HepG2 (cell line): ENCODE results near the gene LDAH. TPM values are rescaled to one million over a fixed set of nuclear protein-coding genes. Genes with fewer than 3 reads are reported as not detected.

Source experiments
- KDM5B ChIP-seq: sonication (generic); formaldehyde crosslinking; IDR thresholded peaks from 2 replicates; pipeline ENCODE4 v1.4.0; 2020; ENCODE audit warnings: missing genetic modification reagents, mild to moderate bottlenecking, borderline replicate concordance
- MXI1 ChIP-seq: IDR thresholded peaks from 3 replicates; pipeline ENCODE4 v1.6.1; 2012; ENCODE audit warnings: low read depth, low read length, inconsistent platforms, borderline replicate concordance
- SRY ChIP-seq: sonication (generic); formaldehyde crosslinking; IDR thresholded peaks from 2 replicates; pipeline ENCODE4 v1.8.0; 2022; ENCODE audit warnings: mild to moderate bottlenecking, missing genetic modification reagents
- ZNF160 ChIP-seq: sonication (generic); formaldehyde crosslinking; IDR thresholded peaks from 2 replicates; pipeline ENCODE4 v1.8.0; 2022; ENCODE audit warnings: mild to moderate bottlenecking, inconsistent platforms, missing genetic modification reagents
- ZNF317 ChIP-seq: sonication (generic); formaldehyde crosslinking; IDR thresholded peaks from 2 replicates; pipeline ENCODE4 v1.5.0; 2020; ENCODE audit warnings: mild to moderate bottlenecking, missing genetic modification reagents
- polyA plus RNA-seq, 8 experiments: library from polyadenylated mRNA; depleted of rRNA in 3 of 8; stranded (reverse) in 7 of 8; unstranded in 1 of 8; fragments of >200 nt; fragmentation: Illumina TruSeq in 4 of 8; extraction: Trizol in 4 of 8; gene quantifications; 2 replicates each; pipeline versions ENCODE4 v1.2.1 to v1.2.3, GENCODE V29; 2011 to 2016; ENCODE audit warnings: low read depth in 4 of 8, missing spikeins in 1 of 8, mixed read lengths in 1 of 8; ENCODE audit not compliant: insufficient read depth in 1 of 8
- total RNA-seq, 5 experiments: library from RNA; depleted of rRNA; stranded (reverse); fragments of >200 nt; fragmentation: Illumina TruSeq; extraction: Trizol; gene quantifications; 2 replicates each; pipeline ENCODE4 v1.2.3, GENCODE V29; 2016; ENCODE audit warnings: low read depth in 1 of 5
- TF ChIP-seq, protein P1 (sequence below): sonication (generic); formaldehyde crosslinking; IDR thresholded peaks from 2 replicates; pipeline ENCODE4 v1.8.0; 2022; ENCODE audit warnings: missing genetic modification reagents, mild to moderate bottlenecking, inconsistent platforms, borderline replicate concordance
- TF ChIP-seq, protein P2 (sequence below): sonication (generic); formaldehyde crosslinking; IDR thresholded peaks from 2 replicates; pipeline ENCODE4 v1.8.1; 2022; ENCODE audit warnings: mild to moderate bottlenecking, missing genetic modification reagents
- TF ChIP-seq, protein P3 (sequence below): sonication (generic); formaldehyde crosslinking; IDR thresholded peaks from 2 replicates; pipeline ENCODE4 v1.8.1; 2023; ENCODE audit warnings: mild to moderate bottlenecking, missing genetic modification reagents
- TF ChIP-seq, protein P4 (sequence below): sonication (generic); formaldehyde crosslinking; IDR thresholded peaks from 2 replicates; pipeline ENCODE4 v1.5.0; 2020; ENCODE audit warnings: mild to moderate bottlenecking, missing genetic modification reagents, borderline replicate concordance
- TF ChIP-seq, protein P5 (sequence below): sonication (generic); formaldehyde crosslinking; IDR thresholded peaks from 2 replicates; pipeline ENCODE4 v1.5.0; 2020; ENCODE audit warnings: mild to moderate bottlenecking, missing genetic modification reagents
- TF ChIP-seq, protein P6 (sequence below): sonication (generic); formaldehyde crosslinking; IDR thresholded peaks from 2 replicates; pipeline ENCODE4 v1.5.0; 2020; ENCODE audit warnings: mild to moderate bottlenecking, missing genetic modification reagents
- TF ChIP-seq, protein P7 (sequence below): IDR thresholded peaks from 2 replicates; pipeline ENCODE4 v1.6.1; 2016; ENCODE audit warnings: low read depth, control low read depth

The LDAH gene
- total and polyA plus RNA-seq, 2 of the 13 experiments (the other 11 are each of a cell fraction or from before 2014, with no cell fraction given): 28.8 to 46.2 TPM

DNA sequence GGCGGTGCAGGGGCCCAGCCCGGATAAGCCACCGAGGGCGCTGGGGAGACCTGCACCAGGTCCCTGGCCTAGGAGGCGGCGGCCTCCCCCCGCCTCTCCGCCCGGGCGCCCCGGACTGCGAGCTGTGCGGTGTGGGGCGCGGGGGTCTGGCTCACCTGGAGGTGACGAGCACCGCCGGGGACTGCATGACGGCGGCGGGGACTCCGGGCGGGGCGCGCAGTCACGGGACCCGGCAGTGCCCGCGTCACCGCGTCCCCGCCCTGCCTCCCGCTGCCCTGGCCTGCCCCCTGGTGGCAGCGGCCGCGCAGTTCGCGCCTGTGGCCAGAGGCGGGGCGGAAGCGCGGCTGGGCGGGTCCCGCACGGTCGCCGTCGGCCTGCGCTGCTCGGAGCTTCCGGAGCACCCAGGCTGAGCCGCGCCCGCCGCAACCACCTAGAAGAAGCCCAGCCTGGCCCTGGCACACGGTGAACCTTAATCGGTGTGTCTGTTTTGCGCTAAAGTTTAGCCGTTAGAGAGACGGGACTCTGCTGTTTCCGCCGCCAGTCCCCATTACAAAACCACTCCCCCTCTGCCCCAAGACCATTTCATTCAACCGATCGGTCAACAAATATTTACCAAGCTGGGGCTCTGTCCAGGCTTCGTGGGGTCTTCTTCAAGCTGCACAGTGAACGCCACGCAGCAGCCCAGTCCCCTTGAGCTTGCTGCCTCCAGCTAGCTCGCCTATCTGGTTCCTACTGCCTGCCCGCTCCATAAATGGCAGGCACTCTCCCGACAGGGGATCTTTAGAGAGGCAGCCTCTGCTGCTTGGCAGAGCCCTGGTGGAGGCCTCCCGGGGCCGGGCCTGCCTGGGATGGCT is 171.8 kb downstream of the LDAH start, which contains the start of gene HS1BP3 (continued):
- TF ChIP-seq, protein P1, sequence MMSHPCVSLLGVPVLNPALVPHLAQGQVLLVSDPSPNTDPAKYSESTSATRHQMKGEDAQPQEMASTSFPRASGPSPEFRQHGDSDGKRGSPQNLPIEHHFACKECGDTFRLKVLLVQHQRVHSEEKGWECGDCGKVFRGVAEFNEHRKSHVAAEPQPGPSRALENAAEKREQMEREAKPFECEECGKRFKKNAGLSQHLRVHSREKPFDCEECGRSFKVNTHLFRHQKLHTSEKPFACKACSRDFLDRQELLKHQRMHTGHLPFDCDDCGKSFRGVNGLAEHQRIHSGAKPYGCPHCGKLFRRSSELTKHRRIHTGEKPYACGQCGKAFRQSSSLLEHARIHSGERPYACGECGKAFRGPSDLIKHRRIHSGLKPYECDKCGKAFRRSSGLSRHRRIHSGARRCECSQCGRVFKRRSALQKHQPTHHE (CRISPR knock-in tag): peak; percentile 63; the same call in 1 of the 2 replicates
- TF ChIP-seq KDM5B (peak; percentile 86; the same call in 1 of the 2 replicates), ZNF160 (peak; percentile 80), MXI1 (peak; percentile 77; the same call in 1 of the 3 replicates), SRY (CRISPR knock-in tag) (peak; percentile 83), ZNF317 (no peak)
- TF ChIP-seq, protein P2, sequence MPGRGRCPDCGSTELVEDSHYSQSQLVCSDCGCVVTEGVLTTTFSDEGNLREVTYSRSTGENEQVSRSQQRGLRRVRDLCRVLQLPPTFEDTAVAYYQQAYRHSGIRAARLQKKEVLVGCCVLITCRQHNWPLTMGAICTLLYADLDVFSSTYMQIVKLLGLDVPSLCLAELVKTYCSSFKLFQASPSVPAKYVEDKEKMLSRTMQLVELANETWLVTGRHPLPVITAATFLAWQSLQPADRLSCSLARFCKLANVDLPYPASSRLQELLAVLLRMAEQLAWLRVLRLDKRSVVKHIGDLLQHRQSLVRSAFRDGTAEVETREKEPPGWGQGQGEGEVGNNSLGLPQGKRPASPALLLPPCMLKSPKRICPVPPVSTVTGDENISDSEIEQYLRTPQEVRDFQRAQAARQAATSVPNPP: 0 out of 2 replicates have a peak, but pooled peaks have one; percentile 56
- TF ChIP-seq, protein P3, sequence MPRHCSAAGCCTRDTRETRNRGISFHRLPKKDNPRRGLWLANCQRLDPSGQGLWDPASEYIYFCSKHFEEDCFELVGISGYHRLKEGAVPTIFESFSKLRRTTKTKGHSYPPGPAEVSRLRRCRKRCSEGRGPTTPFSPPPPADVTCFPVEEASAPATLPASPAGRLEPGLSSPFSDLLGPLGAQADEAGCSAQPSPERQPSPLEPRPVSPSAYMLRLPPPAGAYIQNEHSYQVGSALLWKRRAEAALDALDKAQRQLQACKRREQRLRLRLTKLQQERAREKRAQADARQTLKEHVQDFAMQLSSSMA (CRISPR knock-in tag): no peak
- TF ChIP-seq, protein P4, sequence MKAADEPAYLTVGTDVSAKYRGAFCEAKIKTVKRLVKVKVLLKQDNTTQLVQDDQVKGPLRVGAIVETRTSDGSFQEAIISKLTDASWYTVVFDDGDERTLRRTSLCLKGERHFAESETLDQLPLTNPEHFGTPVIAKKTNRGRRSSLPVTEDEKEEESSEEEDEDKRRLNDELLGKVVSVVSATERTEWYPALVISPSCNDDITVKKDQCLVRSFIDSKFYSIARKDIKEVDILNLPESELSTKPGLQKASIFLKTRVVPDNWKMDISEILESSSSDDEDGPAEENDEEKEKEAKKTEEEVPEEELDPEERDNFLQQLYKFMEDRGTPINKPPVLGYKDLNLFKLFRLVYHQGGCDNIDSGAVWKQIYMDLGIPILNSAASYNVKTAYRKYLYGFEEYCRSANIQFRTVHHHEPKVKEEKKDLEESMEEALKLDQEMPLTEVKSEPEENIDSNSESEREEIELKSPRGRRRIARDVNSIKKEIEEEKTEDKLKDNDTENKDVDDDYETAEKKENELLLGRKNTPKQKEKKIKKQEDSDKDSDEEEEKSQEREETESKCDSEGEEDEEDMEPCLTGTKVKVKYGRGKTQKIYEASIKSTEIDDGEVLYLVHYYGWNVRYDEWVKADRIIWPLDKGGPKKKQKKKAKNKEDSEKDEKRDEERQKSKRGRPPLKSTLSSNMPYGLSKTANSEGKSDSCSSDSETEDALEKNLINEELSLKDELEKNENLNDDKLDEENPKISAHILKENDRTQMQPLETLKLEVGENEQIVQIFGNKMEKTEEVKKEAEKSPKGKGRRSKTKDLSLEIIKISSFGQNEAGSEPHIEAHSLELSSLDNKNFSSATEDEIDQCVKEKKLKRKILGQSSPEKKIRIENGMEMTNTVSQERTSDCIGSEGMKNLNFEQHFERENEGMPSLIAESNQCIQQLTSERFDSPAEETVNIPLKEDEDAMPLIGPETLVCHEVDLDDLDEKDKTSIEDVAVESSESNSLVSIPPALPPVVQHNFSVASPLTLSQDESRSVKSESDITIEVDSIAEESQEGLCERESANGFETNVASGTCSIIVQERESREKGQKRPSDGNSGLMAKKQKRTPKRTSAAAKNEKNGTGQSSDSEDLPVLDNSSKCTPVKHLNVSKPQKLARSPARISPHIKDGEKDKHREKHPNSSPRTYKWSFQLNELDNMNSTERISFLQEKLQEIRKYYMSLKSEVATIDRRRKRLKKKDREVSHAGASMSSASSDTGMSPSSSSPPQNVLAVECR (CRISPR knock-in tag): peak; percentile 89
- TF ChIP-seq, protein P5, sequence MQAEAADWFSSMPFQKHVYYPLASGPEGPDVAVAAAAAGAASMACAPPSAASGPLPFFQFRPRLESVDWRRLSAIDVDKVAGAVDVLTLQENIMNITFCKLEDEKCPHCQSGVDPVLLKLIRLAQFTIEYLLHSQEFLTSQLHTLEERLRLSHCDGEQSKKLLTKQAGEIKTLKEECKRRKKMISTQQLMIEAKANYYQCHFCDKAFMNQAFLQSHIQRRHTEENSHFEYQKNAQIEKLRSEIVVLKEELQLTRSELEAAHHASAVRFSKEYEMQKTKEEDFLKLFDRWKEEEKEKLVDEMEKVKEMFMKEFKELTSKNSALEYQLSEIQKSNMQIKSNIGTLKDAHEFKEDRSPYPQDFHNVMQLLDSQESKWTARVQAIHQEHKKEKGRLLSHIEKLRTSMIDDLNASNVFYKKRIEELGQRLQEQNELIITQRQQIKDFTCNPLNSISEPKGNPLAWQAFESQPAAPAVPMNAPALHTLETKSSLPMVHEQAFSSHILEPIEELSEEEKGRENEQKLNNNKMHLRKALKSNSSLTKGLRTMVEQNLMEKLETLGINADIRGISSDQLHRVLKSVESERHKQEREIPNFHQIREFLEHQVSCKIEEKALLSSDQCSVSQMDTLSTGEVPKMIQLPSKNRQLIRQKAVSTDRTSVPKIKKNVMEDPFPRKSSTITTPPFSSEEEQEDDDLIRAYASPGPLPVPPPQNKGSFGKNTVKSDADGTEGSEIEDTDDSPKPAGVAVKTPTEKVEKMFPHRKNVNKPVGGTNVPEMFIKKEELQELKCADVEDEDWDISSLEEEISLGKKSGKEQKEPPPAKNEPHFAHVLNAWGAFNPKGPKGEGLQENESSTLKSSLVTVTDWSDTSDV (CRISPR knock-in tag): peak; percentile 31; the same call in 1 of the 2 replicates
- TF ChIP-seq, protein P6, sequence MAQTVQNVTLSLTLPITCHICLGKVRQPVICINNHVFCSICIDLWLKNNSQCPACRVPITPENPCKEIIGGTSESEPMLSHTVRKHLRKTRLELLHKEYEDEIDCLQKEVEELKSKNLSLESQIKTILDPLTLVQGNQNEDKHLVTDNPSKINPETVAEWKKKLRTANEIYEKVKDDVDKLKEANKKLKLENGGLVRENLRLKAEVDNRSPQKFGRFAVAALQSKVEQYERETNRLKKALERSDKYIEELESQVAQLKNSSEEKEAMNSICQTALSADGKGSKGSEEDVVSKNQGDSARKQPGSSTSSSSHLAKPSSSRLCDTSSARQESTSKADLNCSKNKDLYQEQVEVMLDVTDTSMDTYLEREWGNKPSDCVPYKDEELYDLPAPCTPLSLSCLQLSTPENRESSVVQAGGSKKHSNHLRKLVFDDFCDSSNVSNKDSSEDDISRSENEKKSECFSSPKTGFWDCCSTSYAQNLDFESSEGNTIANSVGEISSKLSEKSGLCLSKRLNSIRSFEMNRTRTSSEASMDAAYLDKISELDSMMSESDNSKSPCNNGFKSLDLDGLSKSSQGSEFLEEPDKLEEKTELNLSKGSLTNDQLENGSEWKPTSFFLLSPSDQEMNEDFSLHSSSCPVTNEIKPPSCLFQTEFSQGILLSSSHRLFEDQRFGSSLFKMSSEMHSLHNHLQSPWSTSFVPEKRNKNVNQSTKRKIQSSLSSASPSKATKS (CRISPR knock-in tag): no peak
- TF ChIP-seq, protein P7, sequence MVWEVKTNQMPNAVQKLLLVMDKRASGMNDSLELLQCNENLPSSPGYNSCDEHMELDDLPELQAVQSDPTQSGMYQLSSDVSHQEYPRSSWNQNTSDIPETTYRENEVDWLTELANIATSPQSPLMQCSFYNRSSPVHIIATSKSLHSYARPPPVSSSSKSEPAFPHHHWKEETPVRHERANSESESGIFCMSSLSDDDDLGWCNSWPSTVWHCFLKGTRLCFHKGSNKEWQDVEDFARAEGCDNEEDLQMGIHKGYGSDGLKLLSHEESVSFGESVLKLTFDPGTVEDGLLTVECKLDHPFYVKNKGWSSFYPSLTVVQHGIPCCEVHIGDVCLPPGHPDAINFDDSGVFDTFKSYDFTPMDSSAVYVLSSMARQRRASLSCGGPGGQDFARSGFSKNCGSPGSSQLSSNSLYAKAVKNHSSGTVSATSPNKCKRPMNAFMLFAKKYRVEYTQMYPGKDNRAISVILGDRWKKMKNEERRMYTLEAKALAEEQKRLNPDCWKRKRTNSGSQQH: peak; percentile 80
